Cerebellar nuclear complex (tissue), 1 donor: ENCODE data around the gene GABRB1.

Experiments
- DNase-seq, 2 experiments: peaks; one replicate each; lab custom pipeline; 2025; lab: John Stamatoyannopoulos, UW

Gene GABRB1

DNA sequence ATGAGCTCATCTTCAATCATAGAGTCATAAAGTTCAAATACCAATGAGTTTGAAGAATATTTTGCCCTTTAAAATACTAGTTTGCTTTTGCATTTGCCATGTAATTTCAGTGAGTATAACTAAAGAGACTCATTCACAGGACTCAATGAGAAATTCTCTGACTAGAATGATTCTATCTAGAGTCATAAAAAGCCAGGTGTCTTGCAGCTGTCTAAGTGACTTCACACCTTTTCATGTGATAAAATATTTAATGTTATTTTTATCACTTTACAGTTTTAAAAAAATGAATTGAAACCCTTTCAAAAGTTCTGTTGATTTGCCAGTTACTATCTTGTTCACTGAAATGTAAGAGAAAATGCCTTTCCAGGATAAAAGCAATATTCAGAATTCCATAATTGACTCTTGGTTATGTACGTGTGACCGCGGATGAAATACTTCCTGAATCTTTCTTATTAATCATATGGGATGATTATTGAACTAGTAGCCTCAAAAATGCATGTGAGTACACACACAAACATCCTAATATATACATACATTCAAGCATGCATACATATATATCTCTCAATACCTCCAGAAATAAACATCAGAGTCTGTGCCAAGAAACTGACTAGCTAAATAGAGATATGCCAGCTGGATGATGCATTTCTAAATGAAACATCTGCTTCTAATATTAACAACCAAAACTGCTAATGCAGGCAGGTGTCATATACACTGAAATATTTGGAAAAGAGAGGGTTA lies 87.0 kb downstream of the GABRB1 start:
- no peak for DNase-seq

DNA sequence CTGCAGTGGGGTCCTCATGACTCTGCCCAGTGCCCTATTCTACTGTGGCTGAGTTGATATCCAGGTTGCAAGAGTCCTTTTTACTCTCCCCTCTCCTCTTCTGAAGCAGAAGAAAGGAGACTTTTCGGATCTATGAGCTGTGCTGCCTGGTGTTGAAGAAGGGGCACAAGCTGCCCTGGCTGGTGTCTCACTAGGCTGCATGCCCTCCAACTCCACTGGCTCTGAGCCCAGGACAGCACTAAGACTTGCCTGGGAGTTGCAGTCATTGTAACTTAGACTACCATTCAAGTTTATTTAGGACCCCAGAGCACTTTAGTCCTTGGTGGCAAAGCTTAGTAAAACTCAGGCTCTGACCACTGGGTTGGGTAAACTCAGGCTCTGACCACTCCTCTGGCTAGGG lies 89.4 kb downstream of the GABRB1 start:
- no peak for DNase-seq

GRCh38 chr4:47122592-47123291 lies 91.4 kb downstream of the GABRB1 start:
- peak in 1 of 2 experiments; percentile 1 for DNase-seq

DNA sequence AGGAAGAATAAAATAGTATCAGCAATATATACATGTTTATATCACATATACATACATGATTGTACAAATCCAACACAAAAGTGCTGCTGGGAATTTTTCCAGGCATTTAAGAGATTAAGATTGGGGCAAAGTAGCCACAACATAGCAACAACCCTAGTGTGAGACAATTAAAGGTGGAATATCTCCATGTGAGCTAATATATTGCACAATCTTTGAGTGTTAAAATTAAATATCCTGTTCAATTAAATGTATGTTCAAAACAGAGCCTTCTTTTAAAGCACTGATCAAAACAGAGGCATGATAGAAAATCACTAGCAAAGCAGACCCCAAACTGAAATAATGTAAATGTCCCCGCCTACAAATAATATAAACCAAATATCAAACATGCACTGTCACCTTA lies 97.6 kb downstream of the GABRB1 start:
- no peak for DNase-seq

DNA sequence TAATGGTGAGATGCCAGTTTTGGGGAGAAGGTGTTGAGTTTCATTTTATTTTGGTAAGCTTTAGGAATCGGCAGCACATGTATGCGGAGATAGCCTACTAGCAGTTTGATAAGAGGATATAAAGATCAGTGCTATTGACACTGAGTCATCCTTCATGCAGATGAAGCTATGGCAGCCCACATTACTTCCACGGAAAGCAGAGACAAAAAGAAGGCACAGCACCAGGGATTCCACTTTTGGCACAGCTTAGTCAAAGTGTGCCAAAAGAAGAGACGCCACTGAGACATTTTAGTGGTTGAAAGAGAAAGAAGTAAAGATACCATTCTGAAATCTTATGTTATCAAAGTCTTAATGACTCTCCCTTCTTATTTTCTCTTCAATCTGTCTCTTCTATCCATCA lies 103.8 kb downstream of the GABRB1 start:
- no peak for DNase-seq

DNA sequence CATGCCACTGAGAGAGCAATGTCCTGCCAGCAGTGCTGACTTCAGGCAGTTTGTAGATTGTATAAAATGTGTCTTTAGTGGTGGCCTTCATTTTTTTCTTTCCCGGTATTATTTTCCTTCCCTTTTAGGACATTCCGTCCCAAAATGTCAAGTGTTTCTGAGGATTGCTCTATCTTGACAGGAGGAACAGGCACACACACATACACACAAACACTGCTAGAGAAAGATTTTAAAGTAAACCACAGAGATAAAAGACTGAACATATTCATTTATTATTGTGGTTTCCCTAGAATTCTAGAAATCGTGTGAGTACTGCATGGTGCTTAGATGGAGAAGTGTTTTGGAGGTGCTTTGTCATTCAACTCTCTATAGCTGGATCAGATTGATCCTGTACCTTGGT lies 111.9 kb downstream of the GABRB1 start:
- no peak for DNase-seq

DNA sequence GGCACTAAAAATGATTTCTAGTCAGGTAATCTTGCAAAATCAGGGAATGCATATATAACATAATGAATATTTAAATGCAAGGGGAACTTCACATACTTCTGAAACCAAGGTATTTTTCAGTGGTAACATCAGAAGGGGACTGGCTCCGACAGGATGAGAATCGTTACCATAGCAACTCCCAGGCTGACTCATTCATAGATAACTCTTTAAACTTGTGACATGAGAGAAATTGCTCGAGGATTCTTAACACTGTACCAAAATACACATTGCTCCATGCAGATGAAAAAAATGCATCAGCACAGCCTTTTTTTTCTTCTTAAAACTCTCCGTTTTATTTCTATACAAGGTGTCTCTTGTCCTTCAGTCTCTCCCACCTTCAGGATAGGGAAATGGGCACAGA lies 114.3 kb downstream of the GABRB1 start:
- DNase-seq = no peak

GRCh38 chr4:47154816-47155370 lies 123.5 kb downstream of the GABRB1 start:
- DNase-seq = no peak

GRCh38 chr4:47155919-47156318 lies 124.6 kb downstream of the GABRB1 start:
- DNase-seq = no peak

- no peak for DNase-seq
Observed at GRCh38 chr4:47160095-47160494, 128.7 kb downstream of the GABRB1 start.

DNA sequence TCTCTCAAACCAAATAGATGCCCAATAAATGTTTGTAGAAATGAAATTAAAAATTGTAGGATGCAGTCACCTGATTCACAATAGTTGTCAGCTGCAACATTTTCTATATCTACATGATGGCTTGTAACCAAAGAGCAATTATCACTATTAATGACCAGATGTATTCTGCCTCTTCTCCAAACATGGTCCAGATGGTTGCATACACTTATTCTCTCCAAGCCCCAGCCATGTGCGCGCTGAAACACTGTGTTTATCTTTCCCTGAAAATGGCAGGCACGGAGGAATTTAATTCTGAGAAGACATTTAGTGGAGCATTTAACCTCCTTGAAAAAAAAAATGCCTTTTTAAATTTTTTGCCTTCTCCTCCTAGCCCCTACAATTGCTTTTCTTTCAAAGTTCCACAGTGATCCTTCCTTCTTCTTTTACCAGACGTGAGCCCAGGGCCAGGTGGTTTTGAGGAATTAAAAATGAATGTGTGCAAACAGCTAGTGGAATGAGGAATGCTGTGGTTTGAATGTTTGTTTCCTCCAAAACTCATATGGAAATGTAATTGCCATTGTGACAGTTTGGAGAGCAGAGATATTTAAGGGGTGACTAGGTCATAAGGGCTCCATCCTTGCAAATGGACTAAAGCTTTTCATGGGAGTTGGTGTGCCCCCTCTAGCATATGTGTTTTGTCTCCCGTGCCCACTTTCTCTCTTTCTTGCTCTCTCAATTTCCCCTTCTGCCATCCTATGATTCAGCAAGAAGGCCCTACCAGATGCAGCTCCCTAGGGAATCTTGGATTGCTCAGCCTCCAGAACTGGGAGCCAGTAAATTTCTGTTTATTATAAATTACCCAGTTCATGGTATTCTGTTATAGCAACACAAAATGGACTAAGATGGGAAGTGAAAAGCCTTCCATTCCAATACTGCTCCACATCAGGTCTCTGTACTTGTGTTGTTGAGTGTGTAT lies 136.0 kb downstream of the GABRB1 start:
- no peak for DNase-seq

DNA sequence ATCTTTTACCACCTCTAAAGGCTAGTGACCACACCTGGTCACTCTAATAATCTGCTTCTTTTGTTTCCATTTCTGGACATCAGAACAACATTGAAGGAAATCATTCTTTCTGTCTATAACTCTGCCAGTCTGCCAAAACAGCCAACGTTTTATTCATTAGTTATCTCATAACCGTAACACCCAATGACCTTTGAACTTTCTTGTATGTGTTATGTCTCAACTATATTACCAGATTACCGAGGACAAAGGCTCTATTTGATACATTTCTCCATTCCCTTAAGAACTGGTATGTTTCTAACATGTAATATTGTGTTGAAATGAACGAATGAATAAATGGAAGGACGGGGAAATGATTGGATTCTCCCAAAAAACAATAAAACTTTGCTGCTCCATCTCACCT lies 152.7 kb downstream of the GABRB1 start:
- DNase-seq = no peak

DNA sequence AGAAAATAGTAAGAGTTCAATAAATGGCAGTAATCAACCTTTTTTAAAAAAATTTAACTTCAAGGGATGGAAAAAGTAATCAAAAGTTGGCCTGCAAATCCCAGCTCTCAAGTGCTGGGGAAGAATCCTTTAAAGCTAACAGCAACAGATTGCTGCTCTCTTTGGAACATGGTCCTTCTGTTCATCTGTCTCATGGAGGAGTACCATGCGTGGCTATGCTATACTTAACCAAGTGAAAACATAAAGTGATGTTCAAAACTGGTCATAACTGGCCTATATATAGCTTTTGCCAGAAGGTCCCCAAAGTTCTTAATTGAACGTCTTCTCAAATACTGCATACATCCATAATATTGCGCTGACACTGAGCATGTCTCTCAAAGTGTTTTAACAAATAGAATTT lies 154.4 kb downstream of the GABRB1 start:
- no peak for DNase-seq

DNA sequence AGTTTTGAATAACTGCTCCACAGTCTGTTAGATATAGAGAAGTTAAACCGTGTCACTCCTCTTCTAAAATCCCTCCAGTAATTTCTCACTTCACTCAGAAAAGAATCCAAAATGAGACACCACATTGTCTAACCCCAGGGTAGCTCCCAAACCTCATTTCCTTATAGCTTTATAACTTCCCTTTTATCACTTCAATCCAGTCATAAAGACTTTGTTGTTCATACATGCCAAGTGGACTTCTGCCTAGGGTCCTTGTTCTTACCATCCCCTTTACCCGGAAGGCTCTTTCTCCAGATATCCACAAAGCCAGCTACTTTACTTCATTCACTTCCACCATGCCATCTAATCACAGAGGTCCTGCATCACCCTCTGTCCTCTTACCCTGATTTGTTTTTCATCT lies 156.2 kb downstream of the GABRB1 start:
- DNase-seq = no peak

- DNase-seq = no peak
Observed at GRCh38 chr4:47193179-47193578, 161.8 kb downstream of the GABRB1 start.

GRCh38 chr4:47194036-47194737 lies 162.8 kb downstream of the GABRB1 start:
- DNase-seq = no peak

- DNase-seq = no peak
Observed at GRCh38 chr4:47195706-47196105, 164.3 kb downstream of the GABRB1 start.

DNA sequence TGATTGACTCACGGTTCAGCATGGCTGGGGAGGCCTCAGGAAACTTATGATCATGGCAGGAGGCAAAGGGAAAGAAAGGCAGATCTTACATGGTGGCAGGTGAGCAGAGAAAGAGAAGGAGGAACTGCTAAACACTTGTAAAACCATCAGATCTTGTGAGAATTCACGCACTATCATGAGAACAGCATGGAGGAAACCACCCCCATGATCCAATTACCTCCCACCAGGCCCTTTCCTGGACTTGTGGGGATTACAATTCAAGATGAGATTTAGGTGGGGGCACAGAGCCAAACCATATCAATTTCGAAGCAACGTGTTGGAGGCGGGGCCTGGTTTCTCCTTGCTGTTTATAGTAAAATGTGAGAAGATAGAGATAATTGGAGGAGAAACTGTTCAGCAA lies 167.4 kb downstream of the GABRB1 start:
- no peak for DNase-seq

GRCh38 chr4:47203593-47203992 lies 172.2 kb downstream of the GABRB1 start:
- no peak for DNase-seq

DNA sequence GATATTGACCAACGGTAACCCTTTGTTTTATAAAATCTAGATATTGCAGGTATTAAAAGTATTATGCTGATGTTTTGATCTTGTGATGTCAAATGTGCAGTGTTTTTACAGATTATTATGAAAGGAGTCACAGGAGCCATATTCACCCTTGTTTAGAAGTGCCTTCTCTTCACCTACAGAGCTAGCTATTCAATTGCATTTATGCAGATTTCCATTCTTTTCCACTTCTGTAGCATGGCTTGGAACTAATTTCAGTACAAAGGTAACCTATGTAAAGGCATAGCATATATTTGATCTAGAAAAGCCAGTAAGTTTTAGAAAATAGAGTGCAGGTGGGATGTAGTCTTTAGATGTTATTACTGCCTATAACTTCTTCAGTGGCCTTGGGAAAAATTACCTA lies 176.2 kb downstream of the GABRB1 start:
- no peak for DNase-seq

DNA sequence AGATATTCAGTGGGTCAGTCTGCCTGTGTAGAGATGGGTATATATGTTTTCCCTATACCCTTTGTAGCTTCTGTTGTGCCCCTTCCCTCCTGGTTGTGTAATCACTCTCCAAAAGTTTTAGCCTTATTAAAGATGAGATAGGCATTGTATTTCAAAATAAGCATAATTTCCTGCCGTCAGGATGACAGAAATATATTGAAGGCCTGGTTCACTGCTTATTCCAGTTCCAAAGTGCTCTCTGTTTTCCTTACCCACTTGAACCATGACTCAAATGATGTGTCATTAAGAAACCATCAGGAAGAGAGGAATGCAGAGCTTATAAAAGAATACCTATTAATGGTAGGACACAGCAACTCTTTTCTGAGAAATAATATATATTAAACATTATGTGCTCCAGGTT lies 178.5 kb downstream of the GABRB1 start:
- DNase-seq = no peak

DNA sequence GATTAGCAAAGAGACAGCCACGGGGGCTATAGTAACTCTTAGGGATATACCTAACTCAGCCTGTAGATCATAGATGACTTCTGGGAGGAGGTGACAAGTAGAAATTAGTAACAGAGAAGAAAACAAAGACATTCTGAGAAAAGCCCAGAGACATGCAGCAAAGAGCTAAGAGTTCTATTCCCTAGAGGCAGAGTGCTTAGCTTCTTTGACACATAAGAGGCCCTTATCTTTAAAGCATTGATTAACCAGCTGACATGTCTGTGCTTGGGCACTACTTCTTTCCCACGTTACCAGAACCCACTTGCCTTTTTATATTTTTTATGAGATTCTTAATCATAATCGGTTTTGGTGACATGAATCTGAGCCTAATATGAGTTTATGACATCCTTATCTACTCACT lies 179.5 kb downstream of the GABRB1 start:
- no peak for DNase-seq
